ENCODE measurements around the gene IKBKG. TPM values are rescaled to one million over a fixed set of nuclear protein-coding genes. Genes with fewer than 3 reads are reported as not detected.
"Not testable (repeated sequence)": the region's sequence is repeated elsewhere in the genome, so short reads cannot be mapped to it uniquely, and the experiment has no call there.

IKBKG gene
- total RNA-seq, 1 donor from 2014 or later, result 14.6 TPM

- not testable (repeated sequence) for H3K27me3 ChIP-seq (ENCODE audit: control insufficient read depth, insufficient read depth, low read length); DNase-seq (ENCODE audit: low read depth); H3K4me3 ChIP-seq (ENCODE audit: low read depth, low read length); H3K36me3 ChIP-seq (ENCODE audit: control insufficient read depth, insufficient read depth, low read length)
Observed at GRCh38 chrX:154582994-154583393, 35.6 kb downstream of the IKBKG start.

- H3K36me3 ChIP-seq (ENCODE audit: control insufficient read depth, insufficient read depth, low read length); H3K4me3 ChIP-seq (ENCODE audit: low read depth, low read length); H3K27me3 ChIP-seq (ENCODE audit: control insufficient read depth, insufficient read depth, low read length); DNase-seq (ENCODE audit: low read depth): not testable (repeated sequence)
Observed at GRCh38 chrX:154584585-154585183, 37.3 kb downstream of the IKBKG start, which contains the start of gene CTAG1A. Gene CTAG1A (plus strand): TSS chrX:154585133. CDS start chrX:154585207, 74 bp downstream.

GRCh38 chrX:154590415-154590814 is 43.0 kb downstream of the IKBKG start:
- not testable (repeated sequence) for DNase-seq (ENCODE audit: low read depth); H3K4me3 ChIP-seq (ENCODE audit: low read depth, low read length); H3K36me3 ChIP-seq (ENCODE audit: control insufficient read depth, insufficient read depth, low read length); H3K27me3 ChIP-seq (ENCODE audit: control insufficient read depth, insufficient read depth, low read length)

GRCh38 chrX:154592505-154592904 is 45.1 kb downstream of the IKBKG start:
- H3K36me3 ChIP-seq (ENCODE audit: control insufficient read depth, insufficient read depth, low read length), result no peaks in the 10 kb centered on the region
- DNase-seq (ENCODE audit: low read depth), result no peak
- H3K27me3 ChIP-seq (ENCODE audit: control insufficient read depth, insufficient read depth, low read length), result no peaks in the 10 kb centered on the region
- TF ChIP-seq CTCF (IDR thresholded peaks at IDR 0.05; ENCODE audit: insufficient read depth, low read length, poor library complexity, severe bottlenecking), result no peak
- H3K4me3 ChIP-seq (ENCODE audit: low read depth, low read length), result no peak overlapping the region

- Histone ChIP-seq H3K4me3 (ENCODE audit: low read depth, low read length) (no peak overlapping the region), H3K27me3 (ENCODE audit: control insufficient read depth, insufficient read depth, low read length) (no peaks in the 10 kb centered on the region), H3K36me3 (ENCODE audit: control insufficient read depth, insufficient read depth, low read length) (no peaks in the 10 kb centered on the region)
- no peak for DNase-seq (ENCODE audit: low read depth)
- no peak for TF ChIP-seq CTCF (IDR thresholded peaks at IDR 0.05; ENCODE audit: insufficient read depth, low read length, poor library complexity, severe bottlenecking)
Observed at GRCh38 chrX:154593201-154593600, 45.8 kb downstream of the IKBKG start.

- no peak for DNase-seq (ENCODE audit: low read depth)
- Histone ChIP-seq H3K36me3 (ENCODE audit: control insufficient read depth, insufficient read depth, low read length) (no peaks in the 10 kb centered on the region), H3K27me3 (ENCODE audit: control insufficient read depth, insufficient read depth, low read length) (no peaks in the 10 kb centered on the region), H3K4me3 (ENCODE audit: low read depth, low read length) (no peak overlapping the region)
- no peak for TF ChIP-seq CTCF (IDR thresholded peaks at IDR 0.05; ENCODE audit: insufficient read depth, low read length, poor library complexity, severe bottlenecking)
Observed at GRCh38 chrX:154594491-154594890, 47.1 kb downstream of the IKBKG start.

- TF ChIP-seq CTCF (IDR thresholded peaks at IDR 0.05; ENCODE audit: insufficient read depth, low read length, poor library complexity, severe bottlenecking), result no peak
- no peak for DNase-seq (ENCODE audit: low read depth)
Observed at GRCh38 chrX:154595559-154596249, 48.3 kb downstream of the IKBKG start.

More at GRCh38 chrX:154595559-154596249, 48.3 kb downstream of the IKBKG start:
- Histone ChIP-seq H3K27me3 (ENCODE audit: control insufficient read depth, insufficient read depth, low read length) (no peaks in the 10 kb centered on the region), H3K36me3 (ENCODE audit: control insufficient read depth, insufficient read depth, low read length) (no peaks in the 10 kb centered on the region), H3K4me3 (ENCODE audit: low read depth, low read length) (no peak overlapping the region)

Measured in kidney epithelial cell (primary cell).